Stomach (tissue), 9 donors: ENCODE measurements around the gene STARD10. TPM values are rescaled to one million over a fixed set of nuclear protein-coding genes. Genes with fewer than 3 reads are reported as not detected.

Experiments used
- DNase-seq, 2 donors: peaks; one replicate each; pipeline versions ENCODE4 v3.0.0 to v3.0.0-alpha.2; 2013 to 2019
- H3K27ac ChIP-seq, 5 donors: fragments of 200-600 bp in 4 of 5; sonication (generic) in 4 of 5; one replicate each; pipeline ENCODE4 v1.5.1; 2013 to 2019; ENCODE audit warnings: mild to moderate bottlenecking in 1 of 5, moderate library complexity in 1 of 5
- H3K27me3 ChIP-seq, 3 donors: fragments of 200-600 bp; sonication (generic); one replicate each; pipeline ENCODE4 v1.5.1; 2017 to 2019; ENCODE audit warnings: mixed run types in 1 of 3
- H3K36me3 ChIP-seq, 4 donors: fragments of 200-600 bp; sonication (generic); 1 replicate in 3 of 4; 2 replicates in 1 of 4; pipeline ENCODE4 v1.5.1; 2016 to 2019
- H3K4me1 ChIP-seq, 4 donors: fragments of 200-600 bp; sonication (generic); one replicate each; pipeline ENCODE4 v1.5.1; 2016 to 2019
- H3K4me3 ChIP-seq, 4 donors: fragments of 200-600 bp; sonication (generic) in 3 of 4; one replicate each; pipeline ENCODE4 v1.5.1; 2016 to 2019; ENCODE audit warnings: mild to moderate bottlenecking in 1 of 4
- H3K9me3 ChIP-seq, 4 donors: fragments of 200-600 bp; sonication (generic); one replicate each; pipeline ENCODE4 v1.5.1; 2016 to 2019
- EP300 ChIP-seq: sonication (generic); formaldehyde crosslinking; IDR thresholded peaks from one replicate; pipeline ENCODE4 v1.6.1; 2017; ENCODE audit warnings: antibody characterized with exemption
- POLR2A ChIP-seq, 4 donors: fragments of 450-650 bp; IDR thresholded peaks; one replicate each; pipeline ENCODE4 v1.6.1; 2016; ENCODE audit warnings: antibody characterized with exemption in 4 of 4, control low read depth in 2 of 4, mild to moderate bottlenecking in 1 of 4, moderate library complexity in 1 of 4
- POLR2AphosphoS5 ChIP-seq, 3 donors: sonication (generic); formaldehyde crosslinking; IDR thresholded peaks; one replicate each; pipeline ENCODE4 v1.6.1; 2016; ENCODE audit warnings: antibody characterized with exemption in 3 of 3
- WGBS, 5 donors: extraction: QIAGEN DNeasy Blood & Tissue Kit in 3 of 5; methylation state at CpG; one replicate each; pipeline versions ENCODE4 v1.1.5 to v1.1.7; 2013 to 2018; 5-methylcytosine and 5-hydroxymethylcytosine counted together
- intact Hi-C: fragments of 100-400 bp; cut with DNase I; formaldehyde crosslinking; loops from one replicate; pipeline ENCODE4 v1.15.1; 2023; ENCODE audit warnings: low total_unique reads
- polyA plus RNA-seq, 3 donors: library from polyadenylated mRNA; stranded (reverse); fragments of 200-250 nt; gene quantifications; one replicate each; pipeline ENCODE4 v1.2.3, GENCODE V29; 2013
- total RNA-seq, 5 donors: library from RNA; depleted of rRNA; stranded (reverse); fragments of >200 nt; gene quantifications; one replicate each; pipeline versions ENCODE4 v1.1.0 to v1.2.3, GENCODE V29; 2014 to 2016
- TF ChIP-seq, protein P1 (sequence below), 7 experiments: fragments of 450-650 bp in 4 of 7; fragments of 200-600 bp in 3 of 7; sonication (generic) in 3 of 7; IDR thresholded peaks; one replicate each; pipeline ENCODE4 v1.5.1; 2016 to 2019; ENCODE audit warnings: antibody characterized with exemption in 7 of 7, control low read depth in 2 of 7, mild to moderate bottlenecking in 1 of 7
- donor health status: healthy with polysubstance abuse.
- donor health status: Bipolar disorder and iron deficiency.
- donor health status: healthy.

The STARD10 gene
- total and polyA plus RNA-seq, 8 donors, result 125 to 950 (median 346) TPM

DNA sequence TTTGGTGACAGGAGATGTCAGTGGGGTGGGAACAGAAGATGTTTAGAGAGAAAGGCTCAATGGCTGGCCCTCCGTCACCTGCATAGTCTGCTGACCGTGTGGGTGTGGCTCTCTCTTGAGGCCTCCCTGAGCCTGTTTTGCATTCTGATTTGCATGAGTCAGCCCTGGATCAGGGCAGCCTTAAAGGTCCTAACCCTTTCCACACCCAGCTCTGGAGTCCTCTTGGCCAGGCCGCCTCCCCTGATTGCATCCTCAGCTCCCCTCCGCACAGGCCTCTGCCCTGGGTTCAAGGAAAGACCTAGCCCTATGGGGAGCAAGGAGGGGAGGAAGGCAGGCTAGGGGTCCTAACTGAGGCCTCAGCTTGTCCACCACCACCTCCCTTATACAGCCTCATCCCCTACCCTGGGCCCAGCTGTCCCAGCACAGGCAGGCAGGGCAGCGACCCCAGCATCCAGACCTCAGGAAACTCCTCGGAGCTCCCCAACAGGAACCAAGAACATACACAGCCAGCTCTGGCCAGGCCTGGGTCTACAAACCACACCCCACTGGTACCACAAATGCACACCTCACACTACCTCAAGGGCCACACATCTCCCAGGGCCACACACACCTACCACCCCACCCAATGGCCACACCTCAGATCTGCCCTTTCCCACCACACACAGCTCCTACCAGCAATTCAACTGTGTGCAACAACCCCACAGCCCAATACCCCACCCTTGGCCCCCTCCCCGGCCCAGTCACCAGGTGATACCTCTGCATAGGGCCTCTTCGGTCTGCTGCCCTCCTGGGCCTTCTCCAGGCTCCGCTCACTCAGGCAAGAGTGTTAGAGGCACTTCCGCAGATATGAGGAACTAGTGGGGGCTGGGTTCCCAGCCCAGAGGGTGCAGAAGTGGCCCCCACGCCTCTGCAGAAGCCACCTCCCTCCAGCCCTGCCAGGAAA lies 55.4 kb downstream of the STARD10 start:
- Histone ChIP-seq H3K27me3 (no peaks in the 10 kb centered on the region), H3K27ac (peak overlapping the region in 4 of 5 donors; percentile 34 to 79 (median 67)), H3K4me3 (peak overlapping the region; percentile 3 to 13 (median 8)), H3K4me1 (peaks cover 0 to 87% (median 27%) of the 10 kb centered on the region in 4 donors), H3K9me3 (no peaks in the 10 kb centered on the region), H3K36me3 (no peaks in the 10 kb centered on the region)
- peak; percentile 52 to 58 for DNase-seq
- intact Hi-C loops, result no loop called here
- WGBS, 5 donors, result 79 to 92% (median 83%) methylated on average over 9 to 11 of the region's 11 CpGs
- TF ChIP-seq POLR2A (IDR thresholded peaks at IDR 0.05) (no peak), POLR2AphosphoS5 (IDR thresholded peaks at IDR 0.05) (no peak), EP300 (no peak)
- TF ChIP-seq, protein P1, sequence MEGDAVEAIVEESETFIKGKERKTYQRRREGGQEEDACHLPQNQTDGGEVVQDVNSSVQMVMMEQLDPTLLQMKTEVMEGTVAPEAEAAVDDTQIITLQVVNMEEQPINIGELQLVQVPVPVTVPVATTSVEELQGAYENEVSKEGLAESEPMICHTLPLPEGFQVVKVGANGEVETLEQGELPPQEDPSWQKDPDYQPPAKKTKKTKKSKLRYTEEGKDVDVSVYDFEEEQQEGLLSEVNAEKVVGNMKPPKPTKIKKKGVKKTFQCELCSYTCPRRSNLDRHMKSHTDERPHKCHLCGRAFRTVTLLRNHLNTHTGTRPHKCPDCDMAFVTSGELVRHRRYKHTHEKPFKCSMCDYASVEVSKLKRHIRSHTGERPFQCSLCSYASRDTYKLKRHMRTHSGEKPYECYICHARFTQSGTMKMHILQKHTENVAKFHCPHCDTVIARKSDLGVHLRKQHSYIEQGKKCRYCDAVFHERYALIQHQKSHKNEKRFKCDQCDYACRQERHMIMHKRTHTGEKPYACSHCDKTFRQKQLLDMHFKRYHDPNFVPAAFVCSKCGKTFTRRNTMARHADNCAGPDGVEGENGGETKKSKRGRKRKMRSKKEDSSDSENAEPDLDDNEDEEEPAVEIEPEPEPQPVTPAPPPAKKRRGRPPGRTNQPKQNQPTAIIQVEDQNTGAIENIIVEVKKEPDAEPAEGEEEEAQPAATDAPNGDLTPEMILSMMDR (IDR thresholded peaks at IDR 0.05), result no peak

DNA sequence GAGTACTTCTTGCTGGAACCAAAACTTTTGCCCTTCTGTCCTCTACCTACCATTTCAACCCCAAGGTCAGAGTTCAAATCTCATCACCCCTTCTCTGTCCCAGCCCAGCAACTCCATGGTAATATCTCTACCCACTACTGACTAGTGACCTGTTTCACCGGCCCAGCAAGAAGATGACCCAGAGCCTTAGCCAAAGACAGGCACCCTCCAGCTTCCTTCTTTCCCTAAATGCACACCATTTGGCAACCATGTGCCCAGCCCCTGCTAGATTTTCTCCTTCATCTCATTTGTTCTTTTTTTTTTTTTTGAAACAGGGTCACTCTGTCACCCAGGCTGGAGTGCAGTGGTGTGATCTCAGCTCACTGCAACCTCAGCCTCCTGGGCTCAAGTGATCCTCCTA lies 56.5 kb downstream of the STARD10 start:
- WGBS, 5 donors, result 71 to 100% (median 90%) methylated on average over 1 of the region's 1 CpG
- intact Hi-C loops, result no loop called here
- TF ChIP-seq EP300 (no peak), POLR2A (IDR thresholded peaks at IDR 0.05) (no peak), POLR2AphosphoS5 (IDR thresholded peaks at IDR 0.05) (no peak)
- TF ChIP-seq, protein P1 (IDR thresholded peaks at IDR 0.05), result no peak
- no peak for DNase-seq
- peaks cover 0 to 82% (median 24%) of the 10 kb centered on the region in 4 donors for H3K4me1 ChIP-seq
- peak overlapping the region in 1 of 4 donors; percentile 7 for H3K4me3 ChIP-seq
- no peaks in the 10 kb centered on the region for H3K27me3 ChIP-seq
- peaks cover 0 to under 1% (median 0%) of the 10 kb centered on the region in 4 donors for H3K36me3 ChIP-seq
- H3K9me3 ChIP-seq, result no peaks in the 10 kb centered on the region
- H3K27ac ChIP-seq, result peak overlapping the region in 4 of 5 donors; percentile 34 to 79 (median 67)

DNA sequence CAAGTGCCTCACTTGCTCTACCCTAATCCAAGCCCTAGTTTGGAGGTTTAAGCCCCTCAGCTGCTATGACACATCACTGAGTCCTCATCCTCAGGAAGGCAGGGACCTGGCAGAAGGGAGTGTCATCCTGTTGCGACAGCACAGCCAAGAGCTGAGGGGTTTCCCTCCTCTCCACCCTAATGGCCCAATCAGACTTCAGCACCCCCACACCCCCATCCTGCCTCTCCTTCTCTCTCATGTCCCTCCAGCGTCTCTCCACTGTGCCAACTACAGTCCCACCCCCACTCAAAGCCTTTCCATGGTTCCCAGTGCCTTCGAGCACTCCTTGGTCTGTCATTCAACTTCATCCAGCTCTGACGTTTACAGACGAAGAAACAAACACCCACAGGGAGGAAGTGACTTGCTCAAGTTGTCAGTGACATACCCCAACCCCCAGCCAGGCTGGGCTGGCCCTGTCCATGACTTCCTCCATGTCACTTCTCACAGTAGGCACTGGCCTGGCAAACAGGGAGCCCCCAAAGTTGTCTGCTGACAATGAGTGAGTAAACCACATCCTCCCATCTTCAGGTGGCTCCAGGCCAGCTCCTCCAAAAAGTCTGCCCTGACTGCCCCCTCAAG lies 57.3 kb downstream of the STARD10 start:
- Histone ChIP-seq H3K27ac (peak overlapping the region in 4 of 5 donors; percentile 55 to 79 (median 67)), H3K27me3 (no peaks in the 10 kb centered on the region), H3K36me3 (peaks cover 0 to 8% (median 0%) of the 10 kb centered on the region in 4 donors), H3K4me3 (no peak overlapping the region), H3K9me3 (no peaks in the 10 kb centered on the region), H3K4me1 (peaks cover 0 to 74% (median 17%) of the 10 kb centered on the region in 4 donors)
- DNase-seq, result peak in 1 of 2 donors; percentile 77
- intact Hi-C loops, result no loop called here
- TF ChIP-seq POLR2A (IDR thresholded peaks at IDR 0.05) (no peak), POLR2AphosphoS5 (IDR thresholded peaks at IDR 0.05) (no peak), EP300 (no peak)
- WGBS, 5 donors, result 50 to 62% (median 53%) methylated on average over 5 of the region's 5 CpGs

DNA sequence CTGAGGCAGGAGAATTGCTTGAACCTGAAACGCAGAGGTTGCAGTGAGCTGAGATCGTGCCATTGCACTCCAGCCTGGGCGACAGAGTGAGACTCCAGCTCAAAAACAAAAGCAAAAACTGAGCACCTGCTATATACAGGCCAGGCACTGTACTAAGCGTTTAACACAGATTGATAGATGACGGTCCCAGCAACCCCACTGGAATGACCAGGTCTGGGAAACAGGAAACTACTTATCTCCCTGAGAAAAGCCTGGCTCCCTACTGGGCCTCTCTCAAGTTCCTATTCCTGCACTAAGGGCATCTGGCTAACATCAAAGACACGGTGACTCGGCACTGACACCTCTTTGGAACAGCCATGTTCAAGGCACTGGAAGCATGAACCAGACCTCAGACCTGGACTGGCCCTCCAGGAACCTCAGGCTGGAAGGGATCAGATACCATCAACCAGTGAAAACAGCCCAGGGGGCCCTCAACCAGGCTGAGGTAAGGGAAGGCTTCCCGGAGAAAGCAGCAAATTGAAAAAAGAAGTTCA lies 58.3 kb downstream of the STARD10 start:
- 55 to 81% (median 70%) methylated on average over 8 of the region's 8 CpGs for WGBS, 5 donors
- Histone ChIP-seq H3K36me3 (peaks cover 0 to 16% (median 3%) of the 10 kb centered on the region in 4 donors), H3K27ac (peak overlapping the region in 4 of 5 donors; percentile 47 to 79 (median 67)), H3K9me3 (no peaks in the 10 kb centered on the region), H3K4me1 (peaks cover 0 to 65% (median 12%) of the 10 kb centered on the region in 4 donors), H3K4me3 (no peak overlapping the region), H3K27me3 (no peaks in the 10 kb centered on the region)
- TF ChIP-seq, protein P1 (IDR thresholded peaks at IDR 0.05), result no peak
- TF ChIP-seq POLR2AphosphoS5 (IDR thresholded peaks at IDR 0.05), result peak; percentile 15 to 85 (median 51)
- DNase-seq, result peak in 1 of 2 donors; percentile 77
- intact Hi-C loops, result no loop called here
